HEK293T (cell line): ENCODE measurements around the gene SCRN2.

Experiments
- ARNT ChIP-seq: fragments of 450-650 bp; IDR thresholded peaks from 2 replicates; pipeline ENCODE4 v1.6.1; 2017; ENCODE audit warnings: mild to moderate bottlenecking
- BHLHE40 ChIP-seq: fragments of 450-650 bp; IDR thresholded peaks from 2 replicates; pipeline ENCODE4 v1.6.1; 2016; ENCODE audit warnings: mild to moderate bottlenecking, moderate library complexity, borderline replicate concordance
- CTBP1 ChIP-seq: fragments of 450-650 bp; IDR thresholded peaks from 2 replicates; pipeline ENCODE4 v1.6.1; 2016; ENCODE audit warnings: borderline replicate concordance
- ELF4 ChIP-seq: fragments of 450-650 bp; IDR thresholded peaks from 2 replicates; pipeline ENCODE4 v1.6.1; 2017; ENCODE audit warnings: antibody characterized with exemption
- FOXA1 ChIP-seq: fragments of 450-650 bp; IDR thresholded peaks from 2 replicates; pipeline ENCODE4 v1.6.1; 2016; ENCODE audit warnings: mild to moderate bottlenecking
- FOXM1 ChIP-seq: fragments of 450-650 bp; IDR thresholded peaks from 2 replicates; pipeline ENCODE4 v1.6.1; 2017; ENCODE audit warnings: mild to moderate bottlenecking, borderline replicate concordance
- HDGF ChIP-seq: fragments of 450-650 bp; IDR thresholded peaks from 2 replicates; pipeline ENCODE4 v1.6.1; 2017; ENCODE audit warnings: antibody characterized with exemption, borderline replicate concordance
- L3MBTL2 ChIP-seq: fragments of 450-650 bp; conservative IDR thresholded peaks from 2 replicates; pipeline ENCODE4 v1.6.1; 2016; ENCODE audit warnings: mild to moderate bottlenecking
- NFRKB ChIP-seq: fragments of 450-650 bp; IDR thresholded peaks from 2 replicates; pipeline ENCODE4 v1.6.1; 2016; ENCODE audit warnings: mild to moderate bottlenecking, moderate library complexity
- SP1 ChIP-seq: fragments of 450-650 bp; IDR thresholded peaks from 2 replicates; pipeline ENCODE4 v1.6.1; 2017
- SUZ12 ChIP-seq: fragments of 450-650 bp; IDR thresholded peaks from 2 replicates; pipeline ENCODE4 v1.6.1; 2016; ENCODE audit warnings: mild to moderate bottlenecking
- TARDBP ChIP-seq: fragments of 450-650 bp; IDR thresholded peaks from 2 replicates; pipeline ENCODE4 v1.6.1; 2016
- ZNF384 ChIP-seq: fragments of 450-650 bp; IDR thresholded peaks from 2 replicates; pipeline ENCODE4 v1.6.1; 2016

DNA sequence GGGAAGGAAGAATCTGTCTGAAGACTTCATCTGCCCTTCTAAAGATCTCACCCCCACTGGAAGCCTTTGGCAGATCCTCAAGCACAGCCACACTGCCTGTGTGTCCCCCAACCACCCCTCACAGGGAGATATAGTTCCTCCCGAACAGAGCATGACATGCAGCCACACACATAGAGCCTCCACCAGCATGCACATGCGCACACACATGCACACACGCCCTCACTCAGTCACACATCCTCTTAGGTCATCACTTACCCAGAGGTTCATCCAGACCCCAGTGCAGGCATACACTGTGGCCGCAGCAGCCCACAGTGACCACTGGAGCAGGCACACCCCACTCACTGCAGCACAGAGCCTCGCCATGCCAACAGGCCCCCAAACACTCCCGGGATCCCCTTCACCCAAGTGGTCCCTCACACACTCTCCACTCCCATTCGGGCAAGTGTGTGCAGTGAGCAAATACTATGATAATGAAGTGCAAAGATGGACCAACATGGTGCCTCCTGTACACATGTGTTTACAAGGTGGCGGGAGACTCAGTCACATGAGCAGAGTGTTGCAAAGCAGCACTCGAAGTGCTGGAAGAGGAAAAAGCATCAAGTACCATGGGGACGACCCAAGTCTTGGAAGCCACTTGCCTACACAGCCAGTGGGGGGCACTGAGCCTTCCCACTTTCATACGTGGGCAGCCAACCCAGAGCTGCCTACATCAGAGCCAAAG is 26.9 kb upstream of the SCRN2 start:
- TF ChIP-seq BHLHE40 = no peak
- no peak for TF ChIP-seq FOXM1
- TF ChIP-seq SP1 = no peak
- no peak for TF ChIP-seq FOXA1
- no peak for TF ChIP-seq ELF4
- TF ChIP-seq TARDBP = no peak
- TF ChIP-seq HDGF = no peak
- no peak for TF ChIP-seq NFRKB
- TF ChIP-seq ZNF384 = no peak
- TF ChIP-seq SUZ12 = no peak
- 0 out of 2 replicates have a peak, but pooled peaks have one; percentile 25 for TF ChIP-seq L3MBTL2
- TF ChIP-seq CTBP1 = no peak
- TF ChIP-seq ARNT = no peak
